ENCODE measurements around the gene C1S.
"Not testable (repeated sequence)": the region's sequence is repeated elsewhere in the genome, so short reads cannot be mapped to it uniquely, and the experiment has no call there.

Gene C1S

GRCh38 chr12:7060353-7060954 is at the start of gene C1S:
Gene C1S, plus strand, starts transcription at chr12:7060718. Its CDS starts 1,195 bp downstream, at chr12:7061913.
- DNase-seq = no peak

- DNase-seq = not testable (repeated sequence)
Observed at GRCh38 chr12:7011398-7011797, 49.1 kb upstream of the C1S start.

DNA sequence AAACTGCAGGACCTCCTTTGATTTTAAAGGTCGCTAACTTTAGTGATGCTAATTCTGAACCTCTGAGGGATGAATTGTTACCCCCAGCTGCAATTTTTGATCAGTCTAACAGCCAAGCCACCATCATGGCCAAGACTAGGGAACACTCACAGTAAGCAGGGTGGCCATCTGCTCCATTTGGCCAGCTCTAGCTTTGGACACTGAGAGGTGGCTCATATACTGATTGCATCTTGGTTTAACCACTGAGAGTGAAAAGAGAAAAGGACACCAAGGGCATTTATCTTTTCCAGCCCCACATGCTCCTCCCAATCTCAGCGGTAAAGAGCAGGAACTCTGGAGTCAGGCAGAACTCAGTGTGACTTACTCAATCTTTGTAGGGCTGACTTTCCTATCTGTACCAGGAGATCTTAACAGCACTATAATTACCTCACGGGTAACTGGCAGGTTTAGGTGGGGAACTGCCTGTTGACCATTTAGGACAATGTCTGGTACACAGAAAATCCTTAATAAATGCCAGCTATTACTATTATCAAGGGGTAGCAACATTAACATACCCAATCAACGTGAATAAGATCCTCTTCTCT is 48.4 kb upstream of the C1S start:
- DNase-seq = no peak

GRCh38 chr12:7013101-7013500 is 47.4 kb upstream of the C1S start:
- DNase-seq = no peak

DNA sequence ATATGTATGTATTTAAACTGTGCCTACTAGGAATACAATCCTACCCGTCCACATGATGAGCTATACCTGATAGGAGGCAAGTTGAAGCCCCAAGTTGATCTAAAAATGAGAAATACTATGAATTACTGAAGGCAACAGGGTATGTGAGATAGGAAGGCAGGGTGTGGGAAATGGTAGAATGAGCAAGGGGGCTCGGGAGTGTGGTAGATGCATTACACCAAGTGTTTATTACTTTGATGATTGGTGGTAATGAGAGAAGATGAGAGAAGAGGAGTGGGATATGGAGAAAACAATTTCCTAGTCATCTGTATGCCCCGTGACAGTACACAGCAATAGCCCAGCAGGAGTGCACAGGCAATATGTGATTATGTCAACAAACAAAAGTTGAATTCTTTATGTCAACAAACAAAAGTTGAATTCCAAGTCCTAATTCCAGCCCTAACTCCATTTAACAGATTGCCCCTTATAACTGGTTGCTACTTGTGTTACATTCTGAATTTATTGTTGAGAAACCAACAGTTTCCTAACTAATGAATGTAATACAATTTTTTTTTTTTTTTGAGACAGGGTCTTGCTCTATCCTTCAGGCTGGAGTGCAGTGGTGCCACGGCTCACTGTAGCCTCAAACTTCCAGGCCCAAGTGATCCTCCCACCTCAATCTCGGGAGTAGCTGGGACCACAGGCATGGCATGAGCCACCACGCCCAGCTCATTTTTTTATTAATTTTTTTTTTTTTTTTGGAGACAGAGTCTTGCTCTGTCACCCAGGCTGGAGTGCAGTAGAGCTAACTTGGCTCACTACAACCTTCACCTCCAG is 44.8 kb upstream of the C1S start:
- no peak for DNase-seq

GRCh38 chr12:7016958-7017571 is 43.5 kb upstream of the C1S start:
- no peak for DNase-seq

- no peak for DNase-seq
Observed at GRCh38 chr12:7017870-7018349, 42.6 kb upstream of the C1S start.

DNA sequence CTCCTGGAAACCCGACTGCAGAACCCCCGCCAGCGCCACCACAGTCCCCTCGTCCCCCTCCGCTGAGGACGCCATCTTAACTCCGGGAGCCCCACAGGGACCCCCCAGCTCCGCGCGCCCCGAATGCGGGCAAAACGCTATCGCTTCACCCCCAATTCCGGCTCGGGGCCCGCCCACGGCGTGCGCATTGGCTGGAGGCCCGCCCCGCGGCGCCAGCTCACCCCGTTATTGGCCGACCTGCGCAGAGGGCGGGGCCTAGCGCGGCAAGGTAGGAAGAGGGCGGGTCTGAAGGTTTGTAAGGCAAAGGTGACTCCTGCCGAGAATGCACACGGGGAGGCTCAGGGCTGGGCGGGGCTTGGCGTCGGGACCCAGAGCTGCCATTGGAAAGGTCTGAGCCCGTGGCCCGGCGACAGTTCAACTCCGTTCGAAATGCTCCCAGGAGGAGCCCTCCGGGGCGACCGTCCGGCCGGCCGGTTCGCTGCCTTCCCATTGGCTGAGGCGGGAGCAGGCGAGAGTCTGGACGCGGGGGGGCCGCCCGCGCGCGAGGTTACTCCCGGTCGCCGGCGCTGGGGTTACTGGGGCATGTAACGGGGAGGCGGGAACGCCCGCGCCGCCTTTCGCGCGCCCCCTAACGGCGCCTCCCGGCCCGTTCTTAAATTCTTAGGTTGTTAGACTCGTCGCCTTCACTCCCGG is 42.0 kb upstream of the C1S start, which contains the start of gene LPCAT3:
Gene LPCAT3 (minus strand): TSS at position 127 of the 693 bp plus-strand sequence. CDS start 52 bp downstream, at position 75.
- peak; percentile 98 for DNase-seq

DNA sequence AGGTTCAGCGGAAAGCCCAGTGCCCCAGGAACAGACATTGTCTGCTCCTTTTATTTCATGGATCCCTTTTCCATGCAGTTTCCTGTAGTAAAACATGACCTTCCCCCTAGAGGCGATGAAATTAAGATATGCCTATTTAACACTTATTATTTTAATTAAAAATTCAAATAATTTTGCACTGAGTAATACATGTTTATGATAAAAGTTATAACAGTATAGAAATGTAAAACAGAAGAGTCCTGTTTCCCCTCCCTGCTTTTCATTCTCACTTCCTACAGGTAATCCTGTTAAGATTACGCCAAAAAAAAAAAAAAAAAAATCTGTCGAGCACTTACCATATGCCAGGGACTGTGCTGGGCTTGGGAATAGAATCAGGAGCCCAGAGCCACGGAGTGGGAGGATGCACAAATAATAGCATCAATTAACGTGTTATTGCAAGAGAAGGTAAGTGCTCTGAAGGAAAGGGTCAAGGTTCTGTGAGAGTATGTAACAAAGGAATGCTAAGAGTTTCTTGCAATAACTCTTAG is 41.4 kb upstream of the C1S start:
- DNase-seq = no peak

- no peak for DNase-seq
Observed at GRCh38 chr12:7021956-7022355, 38.6 kb upstream of the C1S start.

GRCh38 chr12:7023114-7023513 is 37.4 kb upstream of the C1S start:
- DNase-seq = no peak

- DNase-seq = no peak
Observed at GRCh38 chr12:7026854-7027253, 33.7 kb upstream of the C1S start.

DNA sequence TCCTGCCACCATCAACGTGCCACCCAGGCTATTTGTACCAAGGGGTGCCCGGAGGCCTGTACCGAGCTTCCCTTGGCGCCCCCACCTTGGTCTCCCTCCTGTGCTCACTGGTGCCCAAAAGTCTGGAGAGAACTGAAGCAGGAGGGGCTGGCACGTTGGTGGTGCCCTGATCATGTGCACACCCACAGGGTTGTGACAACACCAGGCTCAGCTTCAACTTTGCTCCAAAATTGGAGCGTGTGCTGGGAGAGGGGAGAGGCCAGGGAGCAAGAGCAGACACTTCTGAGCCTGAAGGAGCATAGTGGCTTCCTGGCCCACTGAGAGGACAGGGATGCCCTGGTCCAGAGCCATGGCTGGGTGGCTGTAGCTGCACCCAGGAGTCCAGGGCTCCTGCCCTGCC is 29.2 kb upstream of the C1S start:
- no peak for DNase-seq

DNA sequence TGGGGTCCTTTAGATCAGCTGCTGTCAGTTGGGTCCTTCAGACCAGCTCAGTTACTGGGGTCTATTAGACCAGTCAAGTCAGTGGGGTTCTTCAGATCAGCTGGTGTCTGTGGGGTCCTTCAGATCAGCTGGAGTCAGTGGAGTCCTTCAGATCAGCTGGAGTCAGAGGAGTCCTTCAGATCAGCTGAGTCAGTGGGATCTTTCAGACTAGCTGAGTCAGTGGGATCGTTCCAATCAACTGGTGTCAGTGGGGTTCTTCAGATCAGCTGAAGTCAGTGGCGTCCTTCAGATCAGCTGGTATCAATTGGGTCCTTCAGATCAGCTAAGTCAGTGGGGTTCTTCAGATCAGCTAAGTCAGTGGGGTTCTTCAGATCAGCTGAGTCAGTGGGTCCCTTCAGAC is 27.5 kb upstream of the C1S start:
- DNase-seq = no peak

DNA sequence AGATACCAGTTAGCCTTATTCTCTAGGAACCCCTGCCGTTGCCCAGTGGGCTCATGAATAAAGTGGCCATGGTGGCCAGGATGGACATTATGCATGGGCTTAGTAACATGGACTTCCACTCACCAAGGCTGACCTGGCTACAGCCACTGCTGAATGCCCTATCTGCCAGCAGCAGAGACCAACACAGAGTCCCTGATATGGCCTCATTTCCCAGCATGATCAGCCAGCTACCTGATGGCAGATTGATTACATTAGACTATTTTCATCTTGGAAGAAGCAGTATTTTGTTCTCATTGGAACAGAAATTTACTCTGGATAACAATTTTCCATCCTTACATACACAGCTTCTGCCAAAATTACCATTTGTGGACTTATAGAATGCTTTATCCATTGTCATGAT is 26.1 kb upstream of the C1S start:
- DNase-seq = no peak

GRCh38 chr12:7035463-7035862 is 25.1 kb upstream of the C1S start:
- no peak for DNase-seq

DNA sequence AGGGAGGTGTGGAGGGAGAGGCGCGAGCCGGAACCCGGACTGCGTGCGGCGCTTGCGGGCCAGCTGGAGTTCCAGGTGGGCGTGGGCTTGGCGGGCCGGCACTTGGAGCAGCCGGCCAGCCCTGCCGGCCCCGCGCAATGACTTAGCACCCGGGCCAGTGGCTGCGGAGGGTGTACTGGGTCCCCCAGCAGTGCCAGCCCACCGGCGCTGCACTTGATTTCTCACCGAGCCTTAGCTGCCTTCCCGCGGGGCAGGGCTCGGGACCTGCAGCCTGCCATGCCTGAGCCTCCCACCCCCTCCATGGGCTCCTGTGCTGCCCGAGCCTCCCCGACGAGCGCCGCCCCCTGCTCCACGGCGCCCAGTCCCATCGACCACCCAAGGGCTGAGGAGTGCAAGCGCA is 23.1 kb upstream of the C1S start:
- DNase-seq = not testable (repeated sequence)

- no peak for DNase-seq
Observed at GRCh38 chr12:7038591-7038990, 21.9 kb upstream of the C1S start.

DNA sequence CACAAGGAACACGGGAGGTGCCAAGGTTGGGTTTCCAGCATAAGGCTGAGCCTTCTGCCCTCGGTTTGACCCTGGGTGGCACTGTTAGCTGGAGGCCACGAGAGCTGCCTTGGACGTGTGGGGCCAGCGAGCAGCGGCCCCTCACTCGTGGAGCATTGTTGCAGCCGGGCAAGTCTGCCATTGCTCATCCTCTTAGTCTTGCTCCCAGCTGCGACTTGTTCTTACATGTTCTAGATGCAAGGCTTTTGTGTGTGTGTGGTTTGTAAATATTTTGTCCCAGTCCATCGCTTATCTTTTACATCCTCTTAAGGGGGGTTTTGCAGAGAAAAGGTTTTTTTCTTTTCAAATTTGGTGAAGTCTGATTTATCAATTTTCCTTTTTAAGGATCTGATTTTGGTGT is 21.1 kb upstream of the C1S start:
- no peak for DNase-seq

DNA sequence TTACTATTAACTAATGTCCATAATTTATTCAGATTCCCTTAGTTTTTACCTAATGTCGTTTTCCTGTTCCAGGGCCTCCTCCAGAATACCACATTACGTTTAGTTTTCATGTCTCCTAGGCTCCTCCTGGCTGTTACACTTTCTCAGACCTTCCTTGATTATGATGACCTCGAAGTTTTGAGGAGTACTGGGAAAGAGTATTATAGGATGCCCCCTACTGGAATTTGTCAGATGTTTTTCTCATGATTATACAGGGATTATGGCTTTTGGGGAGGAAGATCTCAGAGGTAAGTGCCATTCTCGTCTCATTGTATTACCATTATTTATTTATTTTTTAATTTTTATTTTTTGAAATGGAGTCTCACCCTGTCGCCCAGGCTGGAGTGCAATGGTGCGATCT is 17.7 kb upstream of the C1S start:
- no peak for DNase-seq

DNA sequence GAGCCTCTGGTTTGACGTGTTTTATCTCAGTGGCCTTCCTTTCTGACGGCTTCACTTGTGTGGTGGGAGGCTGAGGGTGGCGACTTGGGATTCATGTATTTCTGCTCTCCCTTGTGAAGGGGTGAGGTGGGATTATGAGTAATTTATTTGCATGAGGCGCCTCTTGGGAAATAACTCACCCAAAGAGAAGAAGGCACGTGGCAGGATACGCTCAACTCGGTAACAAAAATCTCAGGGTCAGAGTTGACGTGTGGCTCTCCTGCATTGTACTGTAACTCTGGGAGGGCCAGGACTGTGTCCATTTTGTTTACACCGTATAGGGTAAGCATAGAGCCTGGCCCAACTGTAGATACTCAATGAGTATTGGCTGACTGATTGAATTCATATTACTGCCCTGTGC is 14.6 kb upstream of the C1S start:
- no peak for DNase-seq

DNA sequence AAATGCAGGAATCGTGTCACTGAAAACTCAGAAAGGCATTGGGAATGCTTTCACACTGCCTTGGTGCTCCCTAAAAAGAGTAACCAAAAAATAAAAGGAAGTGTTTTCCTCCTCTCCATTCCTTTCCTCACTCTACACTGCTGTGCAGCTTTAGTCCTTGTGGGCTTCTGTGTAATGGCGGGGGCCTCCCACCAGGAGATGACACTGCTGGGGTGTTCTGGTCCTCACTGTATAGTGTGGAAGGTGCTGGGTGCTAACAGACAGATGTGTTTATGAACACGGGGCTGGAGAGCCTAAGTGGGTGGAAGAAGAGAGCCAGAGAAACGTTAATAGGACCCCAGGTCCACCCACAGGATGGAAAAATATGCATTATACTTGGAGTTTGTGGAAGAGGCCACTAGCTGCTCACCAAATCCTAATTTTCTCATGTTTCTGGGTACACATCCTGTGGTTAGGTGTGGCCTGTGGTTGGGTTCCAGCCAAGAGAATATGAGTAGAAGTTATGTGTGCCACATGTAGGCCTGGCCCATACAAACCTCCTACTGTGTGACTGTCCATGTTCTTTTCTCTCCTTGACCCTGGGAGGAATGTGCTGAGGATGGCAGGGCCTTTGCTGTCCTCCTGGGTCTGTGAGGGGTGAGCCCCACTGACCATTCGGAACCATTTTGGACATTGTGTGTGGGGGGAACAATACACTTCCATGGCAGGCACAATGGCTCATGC is 14.0 kb upstream of the C1S start:
- DNase-seq = no peak
